NOMO-1 treated with dmso at 0.1 percent for 144 hours (cell line): ENCODE measurements around the gene RFFL.
"Not testable (repeated sequence)": the region's sequence is repeated elsewhere in the genome, so short reads cannot be mapped to it uniquely, and the experiment has no call there.

Experiments used
- DNase-seq: peaks from one replicate; lab custom pipeline; 2025; ENCODE audit not compliant: unreplicated experiment; lab: John Stamatoyannopoulos, UW

The RFFL gene

GRCh38 chr17:35011671-35012216 is 51.8 kb downstream of the RFFL start:
- no peak for DNase-seq

- no peak for DNase-seq
Measured at GRCh38 chr17:35010093-35010492, 53.4 kb downstream of the RFFL start.

- DNase-seq, result no peak
Measured at GRCh38 chr17:35006961-35007360, 56.5 kb downstream of the RFFL start.

GRCh38 chr17:35006345-35006744 is 57.2 kb downstream of the RFFL start:
- no peak for DNase-seq

GRCh38 chr17:35003778-35004177 is 59.7 kb downstream of the RFFL start:
- no peak for DNase-seq

- no peak for DNase-seq
Measured at GRCh38 chr17:35002876-35003551, 60.5 kb downstream of the RFFL start.

- DNase-seq, result no peak
Measured at GRCh38 chr17:35001549-35001948, 62.0 kb downstream of the RFFL start.

GRCh38 chr17:35000965-35001364 is 62.5 kb downstream of the RFFL start:
- not testable (repeated sequence) for DNase-seq

GRCh38 chr17:34999456-34999855 is 64.1 kb downstream of the RFFL start:
- no peak for DNase-seq

GRCh38 chr17:34998205-34998604 is 65.3 kb downstream of the RFFL start:
- DNase-seq, result peak; percentile 52

GRCh38 chr17:34997355-34997862 is 66.1 kb downstream of the RFFL start:
- DNase-seq, result no peak

GRCh38 chr17:34996422-34997285 is 66.9 kb downstream of the RFFL start:
- DNase-seq, result no peak

GRCh38 chr17:34993031-34993430 is 70.5 kb downstream of the RFFL start:
- no peak for DNase-seq

- no peak for DNase-seq
Measured at GRCh38 chr17:34991606-34992005, 71.9 kb downstream of the RFFL start.

GRCh38 chr17:34990921-34991365 is 72.6 kb downstream of the RFFL start:
- DNase-seq, result no peak

- DNase-seq, result no peak
Measured at GRCh38 chr17:34989473-34989872, 74.0 kb downstream of the RFFL start.

- DNase-seq, result no peak
Measured at GRCh38 chr17:34988644-34989043, 74.9 kb downstream of the RFFL start.

- DNase-seq, result no peak
Measured at GRCh38 chr17:34987232-34987631, 76.3 kb downstream of the RFFL start.

GRCh38 chr17:34981538-34982241 is 81.8 kb downstream of the RFFL start:
- DNase-seq, result no peak

- DNase-seq, result peak; percentile 89
Measured at GRCh38 chr17:34980681-34981537, 82.6 kb downstream of the RFFL start.
